Measurements from ENCODE around the gene ABCA9. TPM values are rescaled to one million over a fixed set of nuclear protein-coding genes. Genes with fewer than 3 reads are reported as not detected.

The ABCA9 gene
- total RNA-seq, 1 experiment from 2014 or later = not detected

DNA sequence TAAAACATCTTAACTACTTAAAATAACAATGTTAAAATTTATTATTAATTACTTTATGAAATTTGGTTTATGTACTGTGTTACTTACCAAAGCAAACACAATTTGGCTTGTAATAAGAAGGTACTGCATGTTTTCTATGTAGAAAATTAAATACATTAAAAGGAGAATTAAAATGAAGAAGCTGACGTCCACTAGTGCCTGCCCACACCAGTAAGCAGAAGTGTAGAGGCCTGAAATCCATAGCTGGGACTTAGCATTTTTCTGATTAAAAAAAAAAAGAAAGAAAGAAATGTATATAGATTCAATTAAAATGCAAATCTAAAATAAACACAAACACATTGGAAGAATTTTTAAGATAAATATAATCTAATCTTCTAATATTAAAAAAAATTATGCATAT is 35.8 kb upstream of the ABCA9 start:
- H3K9ac ChIP-seq (ENCODE audit: extremely low read depth, insufficient read length, low read length) = no peak overlapping the region
- H3K27me3 ChIP-seq (ENCODE audit: insufficient read depth, low read length) = no peaks in the 10 kb centered on the region
- H3K23me2 ChIP-seq (ENCODE audit: insufficient read length, low read depth, low read length, poor library complexity, severe bottlenecking) = no peaks in the 10 kb centered on the region
- H3K23ac ChIP-seq (ENCODE audit: insufficient read length, low read depth, low read length) = no peak overlapping the region
- no peak overlapping the region for H2BK120ac ChIP-seq (ENCODE audit: low read depth, low read length, poor library complexity, severe bottlenecking)
- Mint-ChIP-seq H3K4me3 (no peak overlapping the region), H3K36me3 (ENCODE audit: insufficient read depth in 1 of 3, low read depth in 3 of 3) (no peaks in the 10 kb centered on the region), H3K27ac (no peak overlapping the region), H3K4me1 (no peaks in the 10 kb centered on the region), H3K27me3 (ENCODE audit: low read depth) (no peaks in the 10 kb centered on the region), H3K9me3 (no peaks in the 10 kb centered on the region)
- H3K14ac ChIP-seq (ENCODE audit: insufficient read depth, low read length) = no peak overlapping the region
- no peaks in the 10 kb centered on the region for H3K79me2 ChIP-seq (ENCODE audit: insufficient read depth, low read length)
- no peak overlapping the region for H4K8ac ChIP-seq (replicated peaks; ENCODE audit: insufficient read length, low read depth, low read length)
- H3K27ac ChIP-seq (ENCODE audit: insufficient read length, low read depth, low read length) = no peak overlapping the region
- H2BK15ac ChIP-seq (ENCODE audit: low read depth, low read length) = no peak overlapping the region
- TF ChIP-seq, protein P1, sequence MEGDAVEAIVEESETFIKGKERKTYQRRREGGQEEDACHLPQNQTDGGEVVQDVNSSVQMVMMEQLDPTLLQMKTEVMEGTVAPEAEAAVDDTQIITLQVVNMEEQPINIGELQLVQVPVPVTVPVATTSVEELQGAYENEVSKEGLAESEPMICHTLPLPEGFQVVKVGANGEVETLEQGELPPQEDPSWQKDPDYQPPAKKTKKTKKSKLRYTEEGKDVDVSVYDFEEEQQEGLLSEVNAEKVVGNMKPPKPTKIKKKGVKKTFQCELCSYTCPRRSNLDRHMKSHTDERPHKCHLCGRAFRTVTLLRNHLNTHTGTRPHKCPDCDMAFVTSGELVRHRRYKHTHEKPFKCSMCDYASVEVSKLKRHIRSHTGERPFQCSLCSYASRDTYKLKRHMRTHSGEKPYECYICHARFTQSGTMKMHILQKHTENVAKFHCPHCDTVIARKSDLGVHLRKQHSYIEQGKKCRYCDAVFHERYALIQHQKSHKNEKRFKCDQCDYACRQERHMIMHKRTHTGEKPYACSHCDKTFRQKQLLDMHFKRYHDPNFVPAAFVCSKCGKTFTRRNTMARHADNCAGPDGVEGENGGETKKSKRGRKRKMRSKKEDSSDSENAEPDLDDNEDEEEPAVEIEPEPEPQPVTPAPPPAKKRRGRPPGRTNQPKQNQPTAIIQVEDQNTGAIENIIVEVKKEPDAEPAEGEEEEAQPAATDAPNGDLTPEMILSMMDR (conservative IDR thresholded peaks at IDR 0.05) = no peak
- H2BK20ac ChIP-seq (ENCODE audit: low read depth, low read length, poor library complexity, severe bottlenecking) = no peak overlapping the region
- H3K4ac ChIP-seq (ENCODE audit: low read depth, low read length) = no peak overlapping the region
- H3K4me1 ChIP-seq (ENCODE audit: insufficient read depth, low read length) = no peaks in the 10 kb centered on the region
- no peak overlapping the region for H4K91ac ChIP-seq (ENCODE audit: insufficient read length, low read depth, low read length)
- no peaks in the 10 kb centered on the region for H4K20me1 ChIP-seq (ENCODE audit: control insufficient read depth, insufficient read depth, insufficient read length)
- no peak overlapping the region for H2AK5ac ChIP-seq (ENCODE audit: insufficient read length, low read length)
- no peak overlapping the region for H2BK5ac ChIP-seq (ENCODE audit: insufficient read length, low read length)
- H3K56ac ChIP-seq (ENCODE audit: insufficient read length, low read depth, low read length) = no peak overlapping the region
- no peak overlapping the region for H4K5ac ChIP-seq (ENCODE audit: insufficient read length, low read depth, low read length)
- no peak overlapping the region for H2AFZ ChIP-seq (ENCODE audit: low read length)
- H2BK12ac ChIP-seq (ENCODE audit: insufficient read length, low read depth, low read length) = no peak overlapping the region
- no peaks in the 10 kb centered on the region for H3K79me1 ChIP-seq (ENCODE audit: insufficient read depth, low read depth, low read length, poor library complexity, severe bottlenecking)
- DNase-seq = no peak
- H3T11ph ChIP-seq (ENCODE audit: low read length) = no peak overlapping the region
- no peak overlapping the region for H3K4me2 ChIP-seq (ENCODE audit: insufficient read depth, insufficient read length, low read length)
- no CpG with 5 or more reads among the region's 1 CpG for WGBS (ENCODE audit: extremely low coverage, insufficient read length, low lambda C conversion rate)
- H3K18ac ChIP-seq (ENCODE audit: insufficient read length, low read depth, low read length) = no peak overlapping the region
- no peaks in the 10 kb centered on the region for H3K9me3 ChIP-seq (ENCODE audit: control insufficient read depth, low read depth, low read length)

All from H9 (cell line).